HG02981 (cell line): Measurements from ENCODE around the gene RPF1.
A peak's percentile ranks its signal among the peaks of the same experiment; 100 is the strongest.
"Not testable (repeated sequence)": the region's sequence is repeated elsewhere in the genome, so short reads cannot be mapped to it uniquely, and the experiment has no call there.

ENCODE experiments used
- ATAC-seq: cut with Tn5 transposase; IDR thresholded peaks from one replicate; pipeline ENCODE4 v1.9.1; 2021; ENCODE audit warnings: mild to moderate bottlenecking, moderate library complexity; ENCODE audit not compliant: unreplicated experiment

RPF1 gene

GRCh38 chr1:84478876-84479868, at the start of gene RPF1:
Gene RPF1, plus strand, starts transcription at chr1:84479266. Its CDS starts 16 bp downstream, at chr1:84479282.
- ATAC-seq: peak; percentile 92

GRCh38 chr1:84430546-84430945, 48.5 kb upstream of the RPF1 start:
- ATAC-seq: no peak

GRCh38 chr1:84433258-84434080, 45.6 kb upstream of the RPF1 start:
- ATAC-seq: peak; percentile 70

GRCh38 chr1:84434081-84434769, 44.8 kb upstream of the RPF1 start:
- no peak for ATAC-seq

- ATAC-seq: no peak
These were observed 44.1 kb upstream of the RPF1 start for GRCh38 chr1:84434801-84435549.

- no peak for ATAC-seq
These were observed 42.0 kb upstream of the RPF1 start for GRCh38 chr1:84436876-84437655.

GRCh38 chr1:84442256-84442655, 36.8 kb upstream of the RPF1 start:
- peak; percentile 98 for ATAC-seq

- not testable (repeated sequence) for ATAC-seq
These were observed 36.1 kb upstream of the RPF1 start for GRCh38 chr1:84442747-84443646.

GRCh38 chr1:84448704-84449103, 30.4 kb upstream of the RPF1 start:
- ATAC-seq: not testable (repeated sequence)

- no peak for ATAC-seq
These were observed 28.2 kb upstream of the RPF1 start for GRCh38 chr1:84450910-84451309.

GRCh38 chr1:84452436-84452835, 26.6 kb upstream of the RPF1 start:
- ATAC-seq: no peak

GRCh38 chr1:84462118-84462517, 16.9 kb upstream of the RPF1 start:
- ATAC-seq: no peak

GRCh38 chr1:84467298-84467697, 11.8 kb upstream of the RPF1 start:
- no peak for ATAC-seq

- no peak for ATAC-seq
These were observed 2.8 kb upstream of the RPF1 start for GRCh38 chr1:84476225-84476624.

GRCh38 chr1:84479998-84480397, 932 bp downstream of the RPF1 start:
- peak; percentile 6 for ATAC-seq

GRCh38 chr1:84480650-84481049, 1.6 kb downstream of the RPF1 start:
- peak; percentile 36 for ATAC-seq

GRCh38 chr1:84481317-84481716, 2.3 kb downstream of the RPF1 start:
- ATAC-seq: no peak

GRCh38 chr1:84488107-84488506, 9.0 kb downstream of the RPF1 start:
- no peak for ATAC-seq
